BLaER1 treated with 17β-estradiol and CSF1 and Interleukin-3, amounts not matched to agents 10 nM and 100 nM (cell line): Measurements from ENCODE around the gene SH2D3C.

Source experiments
- H3K27ac ChIP-seq, 11 experiments: shearing (Covaris generic); formaldehyde crosslinking; 2 replicates each; pipeline ENCODE4 v1.8.1; 2022
- H3K27me3 ChIP-seq, 11 experiments: shearing (Covaris generic); formaldehyde crosslinking; 2 replicates each; pipeline ENCODE4 v1.8.1; 2022
- H3K36me3 ChIP-seq, 11 experiments: shearing (Covaris generic); formaldehyde crosslinking; 2 replicates each; pipeline ENCODE4 v1.8.1; 2022
- H3K4me1 ChIP-seq, 10 experiments: shearing (Covaris generic); formaldehyde crosslinking; 2 replicates each; pipeline ENCODE4 v1.8.1; 2022
- H3K4me2 ChIP-seq, 11 experiments: shearing (Covaris generic); formaldehyde crosslinking; 2 replicates each; pipeline ENCODE4 v1.8.1; 2022
- H3K4me3 ChIP-seq, 10 experiments: shearing (Covaris generic); formaldehyde crosslinking; 2 replicates each; pipeline ENCODE4 v1.8.1; 2022
- H3K9ac ChIP-seq, 11 experiments: shearing (Covaris generic); formaldehyde crosslinking; 2 replicates each; pipeline ENCODE4 v1.8.1; 2022
- H3K9me3 ChIP-seq, 11 experiments: shearing (Covaris generic); formaldehyde crosslinking; replicated peaks in 1 of 11; 2 replicates each; pipeline ENCODE4 v1.8.1; 2022
- H4K20me1 ChIP-seq, 11 experiments: shearing (Covaris generic); formaldehyde crosslinking; 2 replicates each; pipeline ENCODE4 v1.8.1; 2022
- Cebpa-rat ChIP-seq, 11 experiments: shearing (Covaris generic); IDR thresholded peaks; 2 replicates each; pipeline ENCODE4 v1.8.1; 2022

SH2D3C gene

DNA sequence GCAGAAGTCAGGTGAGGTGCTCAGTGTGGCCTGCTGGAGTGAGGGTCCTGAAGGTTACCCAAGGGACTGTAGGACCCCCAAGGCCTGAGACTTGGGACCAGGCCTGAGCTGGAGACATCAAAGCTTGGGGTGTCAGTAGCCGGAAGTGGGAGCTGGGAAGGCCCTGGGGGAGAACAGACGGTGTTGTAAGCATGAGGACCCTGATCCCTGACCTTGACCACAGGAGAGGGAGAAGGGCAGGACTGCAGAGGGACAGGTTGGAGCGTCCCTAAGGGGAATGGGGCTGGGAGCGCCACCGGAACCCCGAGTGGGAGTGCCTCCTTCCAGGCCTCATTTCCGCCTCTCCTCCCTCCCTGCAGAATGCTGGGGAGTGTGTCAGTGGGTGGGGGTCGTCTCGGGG, 62.1 kb downstream of the SH2D3C start:
- Histone ChIP-seq H3K9me3 (no peaks in the 10 kb centered on the region), H3K4me1 (peaks cover 46 to 74% (median 69%) of the 10 kb centered on the region in 10 experiments), H3K9ac (peak overlapping the region in 9 of 11 experiments; percentile 71 to 87 (median 80); a peak in 13 of 22 replicates), H3K36me3 (no peaks in the 10 kb centered on the region), H4K20me1 (peaks cover 0 to 32% (median 28%) of the 10 kb centered on the region in 11 experiments; a peak in 19 of 22 replicates), H3K4me3 (peak overlapping the region in 7 of 10 experiments; percentile 76 to 89 (median 79); a peak in 11 of 20 replicates), H3K27ac (peak overlapping the region in 9 of 11 experiments; percentile 37 to 73 (median 63); a peak in 15 of 22 replicates), H3K27me3 (no peaks in the 10 kb centered on the region), H3K4me2 (peak overlapping the region; percentile 89 to 100 (median 98))
- TF ChIP-seq Cebpa-rat (IDR thresholded peaks at IDR 0.05) = no peak

GRCh38 chr9:127715470-127716337, 62.8 kb downstream of the SH2D3C start, which contains the start of the genes PTRH1 and TTC16:
PTRH1 (minus strand) TSS chr9:127715663; CDS start chr9:127715639, 24 bp downstream.
TTC16 (plus strand) TSS chr9:127716079; CDS start chr9:127716146, 67 bp downstream.
- Histone ChIP-seq H3K4me1 (peaks cover 53 to 76% (median 71%) of the 10 kb centered on the region in 10 experiments), H4K20me1 (peaks cover 0 to 39% (median 35%) of the 10 kb centered on the region in 11 experiments; a peak in 19 of 22 replicates), H3K4me2 (peak within 1 kb of the TSS; percentile 89 to 100 (median 98)), H3K27ac (peak within 1 kb of the TSS; percentile 37 to 73 (median 63); a peak in 21 of 22 replicates), H3K9me3 (no peaks in the 10 kb centered on the region), H3K4me3 (peak within 1 kb of the TSS; percentile 74 to 93 (median 80)), H3K36me3 (no peaks in the 10 kb centered on the region), H3K27me3 (no peaks in the 10 kb centered on the region), H3K9ac (peak within 1 kb of the TSS; percentile 67 to 87 (median 80))
- TF ChIP-seq Cebpa-rat (IDR thresholded peaks at IDR 0.05) = no peak

- peak overlapping the region; percentile 67 to 87 (median 80) for H3K9ac ChIP-seq
- H3K9me3 ChIP-seq = no peaks in the 10 kb centered on the region
- peak overlapping the region; percentile 37 to 73 (median 63); a peak in 21 of 22 replicates for H3K27ac ChIP-seq
- H3K4me3 ChIP-seq = peak overlapping the region; percentile 74 to 93 (median 80)
- no peak for TF ChIP-seq Cebpa-rat (IDR thresholded peaks at IDR 0.05)
- peaks cover 48 to 76% (median 70%) of the 10 kb centered on the region in 10 experiments for H3K4me1 ChIP-seq
- H3K4me2 ChIP-seq = peak overlapping the region; percentile 89 to 100 (median 98)
- H3K36me3 ChIP-seq = no peaks in the 10 kb centered on the region
- peaks cover 0 to 46% (median 41%) of the 10 kb centered on the region in 11 experiments; a peak in 19 of 22 replicates for H4K20me1 ChIP-seq
- H3K27me3 ChIP-seq = no peaks in the 10 kb centered on the region
These were observed 63.5 kb downstream of the SH2D3C start for GRCh38 chr9:127714951-127715469.

GRCh38 chr9:127714020-127714750, 64.3 kb downstream of the SH2D3C start:
- H3K36me3 ChIP-seq = no peaks in the 10 kb centered on the region
- H3K4me1 ChIP-seq = peaks cover 40 to 68% (median 62%) of the 10 kb centered on the region in 10 experiments
- no peak for TF ChIP-seq Cebpa-rat (IDR thresholded peaks at IDR 0.05)
- no peak overlapping the region for H3K27ac ChIP-seq
- peaks cover 0 to 1% (median 0%) of the 10 kb centered on the region in 11 experiments; a peak in 1 of 22 replicates for H3K9me3 ChIP-seq
- no peaks in the 10 kb centered on the region for H3K27me3 ChIP-seq
- H3K9ac ChIP-seq = peak overlapping the region in 10 of 11 experiments; percentile 13 to 80 (median 48); a peak in 14 of 22 replicates
- H3K4me3 ChIP-seq = peak overlapping the region; percentile 74 to 93 (median 80); a peak in 18 of 20 replicates
- H3K4me2 ChIP-seq = peak overlapping the region; percentile 89 to 100 (median 98)
- peaks cover 0 to 54% (median 43%) of the 10 kb centered on the region in 11 experiments; a peak in 19 of 22 replicates for H4K20me1 ChIP-seq

GRCh38 chr9:127712867-127713266, 65.6 kb downstream of the SH2D3C start:
- peaks cover 0 to 5% (median 0%) of the 10 kb centered on the region in 11 experiments; a peak in 2 of 22 replicates for H3K36me3 ChIP-seq
- peaks cover 0 to 61% (median 43%) of the 10 kb centered on the region in 11 experiments; a peak in 19 of 22 replicates for H4K20me1 ChIP-seq
- no peak for TF ChIP-seq Cebpa-rat (IDR thresholded peaks at IDR 0.05)
- H3K4me2 ChIP-seq = peak overlapping the region in 9 of 11 experiments; percentile 64 to 89 (median 81); a peak in 6 of 22 replicates
- H3K27me3 ChIP-seq = no peaks in the 10 kb centered on the region
- no peak overlapping the region; a peak in 1 of 22 replicates for H3K9ac ChIP-seq
- peaks cover 0 to 9% (median 0%) of the 10 kb centered on the region in 11 experiments; a peak in 6 of 22 replicates for H3K9me3 ChIP-seq
- no peak overlapping the region for H3K27ac ChIP-seq
- H3K4me3 ChIP-seq = no peak overlapping the region
- peaks cover 31 to 61% (median 55%) of the 10 kb centered on the region in 10 experiments for H3K4me1 ChIP-seq

GRCh38 chr9:127712371-127712770, 66.1 kb downstream of the SH2D3C start:
- peaks cover 32 to 62% (median 55%) of the 10 kb centered on the region in 10 experiments for H3K4me1 ChIP-seq
- H3K27me3 ChIP-seq = no peaks in the 10 kb centered on the region
- H3K9me3 ChIP-seq = peaks cover 0 to 9% (median 0%) of the 10 kb centered on the region in 11 experiments; a peak in 6 of 22 replicates
- H3K36me3 ChIP-seq = peaks cover 0 to 5% (median 0%) of the 10 kb centered on the region in 11 experiments; a peak in 2 of 22 replicates
- H3K4me2 ChIP-seq = peak overlapping the region; percentile 63 to 89 (median 81); a peak in 18 of 22 replicates
- H3K27ac ChIP-seq = no peak overlapping the region
- no peak for TF ChIP-seq Cebpa-rat (IDR thresholded peaks at IDR 0.05)
- H4K20me1 ChIP-seq = peaks cover 0 to 61% (median 45%) of the 10 kb centered on the region in 11 experiments; a peak in 19 of 22 replicates
- H3K9ac ChIP-seq = peak overlapping the region in 1 of 11 experiments; percentile 60; a peak in 2 of 22 replicates
- no peak overlapping the region for H3K4me3 ChIP-seq

- Histone ChIP-seq H3K9ac (peak overlapping the region in 4 of 11 experiments; percentile 7 to 60 (median 33); a peak in 6 of 22 replicates), H4K20me1 (peaks cover 0 to 61% (median 47%) of the 10 kb centered on the region in 11 experiments; a peak in 19 of 22 replicates), H3K4me3 (no peak overlapping the region; a peak in 1 of 20 replicates), H3K36me3 (peaks cover 0 to 5% (median 0%) of the 10 kb centered on the region in 11 experiments; a peak in 2 of 22 replicates), H3K9me3 (peaks cover 0 to 9% (median 0%) of the 10 kb centered on the region in 11 experiments; a peak in 6 of 22 replicates), H3K4me1 (peaks cover 37 to 62% (median 55%) of the 10 kb centered on the region in 10 experiments), H3K27ac (no peak overlapping the region), H3K27me3 (no peaks in the 10 kb centered on the region), H3K4me2 (peak overlapping the region; percentile 63 to 89 (median 81))
- no peak for TF ChIP-seq Cebpa-rat (IDR thresholded peaks at IDR 0.05)
These were observed 66.6 kb downstream of the SH2D3C start for GRCh38 chr9:127711831-127712274.
